Urinary bladder (tissue), 4 donors: ENCODE results near the gene SLC5A5. TPM values are rescaled to one million over a fixed set of nuclear protein-coding genes. Genes with fewer than 3 reads are reported as not detected.

Experiments
- DNase-seq: peaks from one replicate; pipeline ENCODE4 v3.0.0-alpha.2; 2015; ENCODE audit errors: extremely low spot score
- H3K27ac ChIP-seq: one replicate; pipeline ENCODE4 v1.5.1; 2013; ENCODE audit warnings: low read depth, mild to moderate bottlenecking, moderate library complexity
- H3K36me3 ChIP-seq: one replicate; pipeline ENCODE4 v1.6.1; 2013; ENCODE audit warnings: mild to moderate bottlenecking, moderate library complexity; ENCODE audit not compliant: insufficient read depth
- H3K4me1 ChIP-seq: one replicate; pipeline ENCODE4 v1.6.1; 2013; ENCODE audit warnings: mild to moderate bottlenecking, moderate library complexity; ENCODE audit not compliant: insufficient read depth
- H3K4me3 ChIP-seq: one replicate; pipeline ENCODE4 v1.5.1; 2013; ENCODE audit warnings: low read depth, low read length
- WGBS: extraction: QIAGEN DNeasy Blood & Tissue Kit; methylation state at CpG from one replicate; pipeline ENCODE4 v1.1.7; 2013; 5-methylcytosine and 5-hydroxymethylcytosine counted together
- polyA plus RNA-seq: library from polyadenylated mRNA; stranded (reverse); fragments of 200-250 nt; gene quantifications from one replicate; pipeline ENCODE4 v1.2.3, GENCODE V29; 2013
- total RNA-seq: library from RNA; depleted of rRNA; stranded (reverse); fragments of >200 nt; gene quantifications from one replicate; pipeline ENCODE4 v1.2.3, GENCODE V29; 2014
- donor health status: healthy with polysubstance abuse.
- donor health status: healthy.

SLC5A5 gene
- total and polyA plus RNA-seq, 2 donors, result not detected

- WGBS, result 23% methylated on average over 30 of the region's 30 CpGs
- no peaks in the 10 kb centered on the region for H3K4me1 ChIP-seq
- H3K36me3 ChIP-seq, result no peaks in the 10 kb centered on the region
- no peak for DNase-seq
- no peak overlapping the region for H3K4me3 ChIP-seq
- no peak overlapping the region for H3K27ac ChIP-seq
Observed at GRCh38 chr19:17841371-17841809, 30.4 kb upstream of the SLC5A5 start.

- H3K27ac ChIP-seq, result no peak overlapping the region
- 12% methylated on average over 56 of the region's 56 CpGs for WGBS
- DNase-seq, result peak; percentile 90
Observed at GRCh38 chr19:17841810-17842662, 29.7 kb upstream of the SLC5A5 start.

GRCh38 chr19:17842663-17843291 is 29.0 kb upstream of the SLC5A5 start:
- Histone ChIP-seq H3K4me3 (peak overlapping the region; percentile 0), H3K4me1 (no peaks in the 10 kb centered on the region), H3K36me3 (no peaks in the 10 kb centered on the region), H3K27ac (no peak overlapping the region)
- 72% methylated on average over 20 of the region's 20 CpGs for WGBS
- DNase-seq, result no peak

More at GRCh38 chr19:17841810-17842662, 29.7 kb upstream of the SLC5A5 start:
- Histone ChIP-seq H3K36me3 (no peaks in the 10 kb centered on the region), H3K4me1 (no peaks in the 10 kb centered on the region), H3K4me3 (peak overlapping the region; percentile 0)

- Histone ChIP-seq H3K4me1 (no peaks in the 10 kb centered on the region), H3K27ac (no peak overlapping the region), H3K4me3 (no peak overlapping the region), H3K36me3 (no peaks in the 10 kb centered on the region)
- DNase-seq, result no peak
- 88% methylated on average over 9 of the region's 9 CpGs for WGBS
Observed at GRCh38 chr19:17843292-17843827, 28.4 kb upstream of the SLC5A5 start.

GRCh38 chr19:17843908-17844490 is 27.7 kb upstream of the SLC5A5 start:
- no peaks in the 10 kb centered on the region for H3K4me1 ChIP-seq
- no peaks in the 10 kb centered on the region for H3K36me3 ChIP-seq
- no peak overlapping the region for H3K4me3 ChIP-seq
- no peak overlapping the region for H3K27ac ChIP-seq
- DNase-seq, result no peak
- WGBS, result 82% methylated on average over 14 of the region's 14 CpGs

GRCh38 chr19:17846146-17846545 is 25.6 kb upstream of the SLC5A5 start:
- H3K36me3 ChIP-seq, result no peaks in the 10 kb centered on the region
- 83% methylated on average over 8 of the region's 8 CpGs for WGBS
- DNase-seq, result no peak
- no peaks in the 10 kb centered on the region for H3K4me1 ChIP-seq
- H3K4me3 ChIP-seq, result no peak overlapping the region
- H3K27ac ChIP-seq, result no peak overlapping the region

- DNase-seq, result peak; percentile 62
- no peaks in the 10 kb centered on the region for H3K4me1 ChIP-seq
- WGBS, result 9% methylated on average over 40 of the region's 40 CpGs
- H3K27ac ChIP-seq, result peak within 1 kb of the TSS; percentile 14
- H3K4me3 ChIP-seq, result peak within 1 kb of the TSS; percentile 21
- H3K36me3 ChIP-seq, result no peaks in the 10 kb centered on the region
Observed at GRCh38 chr19:17847538-17848366, 24.0 kb upstream of the SLC5A5 start, which contains the start of gene JAK3. TSS of gene JAK3 (minus strand) at chr19:17847982. CDS start at chr19:17844417, 3,565 bp downstream.

- 84% methylated on average over 14 of the region's 14 CpGs for WGBS
- H3K4me3 ChIP-seq, result no peak overlapping the region
- H3K27ac ChIP-seq, result no peak overlapping the region
- H3K36me3 ChIP-seq, result no peaks in the 10 kb centered on the region
- no peak for DNase-seq
- no peaks in the 10 kb centered on the region for H3K4me1 ChIP-seq
Observed at GRCh38 chr19:17848595-17849292, 23.0 kb upstream of the SLC5A5 start.

- H3K4me3 ChIP-seq, result no peak overlapping the region
- WGBS, result 80% methylated on average over 6 of the region's 6 CpGs
- no peak for DNase-seq
- no peaks in the 10 kb centered on the region for H3K4me1 ChIP-seq
- H3K36me3 ChIP-seq, result no peaks in the 10 kb centered on the region
- H3K27ac ChIP-seq, result no peak overlapping the region
Observed at GRCh38 chr19:17854061-17854460, 17.7 kb upstream of the SLC5A5 start.

GRCh38 chr19:17855280-17856152 is 16.2 kb upstream of the SLC5A5 start:
- H3K36me3 ChIP-seq, result no peaks in the 10 kb centered on the region
- DNase-seq, result no peak
- no peaks in the 10 kb centered on the region for H3K4me1 ChIP-seq
- 14% methylated on average over 29 of the region's 29 CpGs for WGBS
- H3K4me3 ChIP-seq, result no peak overlapping the region
- H3K27ac ChIP-seq, result no peak overlapping the region

GRCh38 chr19:17859533-17860330 is 12.0 kb upstream of the SLC5A5 start, which contains the start of gene RPL18A:
TSS of gene RPL18A (plus strand) at chr19:17859910. CDS start at chr19:17859957, 47 bp downstream.
- no peaks in the 10 kb centered on the region for H3K4me1 ChIP-seq
- H3K4me3 ChIP-seq, result peak within 1 kb of the TSS; percentile 81
- WGBS, result under 1% methylated on average over 80 of the region's 80 CpGs

More at GRCh38 chr19:17859533-17860330, 12.0 kb upstream of the SLC5A5 start, which contains the start of gene RPL18A:
- DNase-seq, result peak; percentile 99
- Histone ChIP-seq H3K27ac (peak within 1 kb of the TSS; percentile 38), H3K36me3 (peaks cover 6% of the 10 kb centered on the region)
